ENCODE data around the gene KRTAP19-8.

Gene KRTAP19-8

DNA sequence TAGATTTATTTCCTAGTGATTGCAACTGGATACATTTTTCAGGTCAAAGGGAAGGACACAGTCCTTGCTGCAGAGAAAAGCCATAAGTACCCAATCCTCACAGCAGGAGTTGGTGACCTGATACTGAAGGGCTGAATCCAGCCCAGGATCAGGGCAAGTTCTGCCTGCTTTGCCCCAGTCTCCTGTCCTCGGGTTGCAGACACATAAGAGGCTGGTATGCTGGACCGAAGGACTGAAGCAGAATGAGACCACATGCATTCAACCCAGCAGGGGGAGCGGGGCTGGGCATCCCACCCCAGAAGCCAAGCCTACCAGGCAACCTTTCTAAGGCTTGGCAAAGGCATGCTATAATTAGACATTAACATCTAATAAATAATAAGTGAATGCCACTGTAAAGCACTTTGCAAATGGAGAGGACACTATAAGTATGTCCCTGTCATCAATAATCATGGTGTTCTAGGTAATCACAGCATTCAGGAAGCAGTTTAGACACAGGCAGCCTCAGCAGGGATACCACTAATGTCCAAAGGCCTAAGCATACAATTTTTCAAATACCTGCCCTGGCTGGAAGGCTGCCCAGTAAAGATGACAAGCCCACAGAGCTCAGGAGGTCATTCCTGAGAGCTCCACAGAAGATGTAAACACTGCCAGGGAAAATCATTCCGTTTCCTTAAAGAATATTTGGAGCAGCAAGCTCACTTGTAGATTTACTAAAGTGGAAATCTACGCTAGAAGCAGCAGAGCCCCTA is 47.6 kb downstream of the KRTAP19-8 start:
- TF ChIP-seq TAF1 (IDR thresholded peaks at IDR 0.05; ENCODE audit: low read depth, low read length) = no peak
- no peak for TF ChIP-seq POLR2A (IDR thresholded peaks at IDR 0.05; ENCODE audit: low read depth, low read length)
- no peak for FAIRE-seq
- no peak for DNase-seq (ENCODE audit: insufficient read length, low spot score)

DNA sequence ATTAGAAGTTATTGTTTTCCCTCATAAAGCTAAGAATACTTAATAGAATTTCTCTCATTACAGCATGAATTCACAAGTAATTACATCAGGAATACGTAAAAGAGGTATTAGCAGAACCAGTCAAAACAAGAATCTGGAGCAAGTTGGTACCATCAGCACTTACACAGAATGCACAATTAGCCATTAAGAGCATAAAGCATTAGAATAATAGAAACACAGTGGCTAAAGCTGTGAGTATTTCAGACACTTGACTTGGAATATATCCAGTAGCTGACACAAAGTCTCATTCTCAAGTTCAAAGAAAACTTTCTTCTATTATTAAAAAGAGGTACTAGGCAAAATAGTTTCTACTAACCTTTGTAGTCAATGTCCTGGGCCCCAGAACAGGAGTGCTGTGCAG is 49.6 kb downstream of the KRTAP19-8 start:
- DNase-seq (ENCODE audit: insufficient read length, low spot score) = no peak
- FAIRE-seq = no peak
- TF ChIP-seq PAX5 (IDR thresholded peaks at IDR 0.05; ENCODE audit: insufficient read depth, low read length, severe bottlenecking) (no peak), POLR2AphosphoS5 (IDR thresholded peaks at IDR 0.05; ENCODE audit: low read depth, low read length) (no peak), SPI1 (IDR thresholded peaks at IDR 0.05; ENCODE audit: low read depth, low read length) (no peak), POU2F2 (IDR thresholded peaks at IDR 0.05; ENCODE audit: low read depth, low read length) (no peak), TAF1 (IDR thresholded peaks at IDR 0.05; ENCODE audit: low read depth, low read length) (no peak)
